ENCODE data around the gene CCDC88C.

The CCDC88C gene

GRCh38 chr14:91352053-91352452 lies 65.6 kb downstream of the CCDC88C start:
- H3K27me3 ChIP-seq (ENCODE audit: control insufficient read depth in 1 of 2, insufficient read depth in 2 of 2, low read length in 2 of 2) = no peaks in the 10 kb centered on the region
- H3K4me3 ChIP-seq (ENCODE audit: low read length in 2 of 2) = peak overlapping the region; percentile 55 to 71
- H3K9me3 ChIP-seq (ENCODE audit: control insufficient read depth in 2 of 2, low read length in 2 of 2) = no peaks in the 10 kb centered on the region
- H3K9ac ChIP-seq (ENCODE audit: low read length in 2 of 2) = peak overlapping the region; percentile 47 to 56
- H3K27ac ChIP-seq (ENCODE audit: low read length) = peak overlapping the region; percentile 79
- H3K4me1 ChIP-seq (ENCODE audit: control insufficient read depth, insufficient read depth, low read length) = peaks cover 31% of the 10 kb centered on the region
- no peaks in the 10 kb centered on the region for H3K36me3 ChIP-seq (ENCODE audit: control insufficient read depth in 2 of 2, insufficient read depth in 2 of 2, low read length in 2 of 2)

GRCh38 chr14:91351512-91351862 lies 66.1 kb downstream of the CCDC88C start:
- Histone ChIP-seq H3K9me3 (ENCODE audit: control insufficient read depth in 2 of 2, low read length in 2 of 2) (no peaks in the 10 kb centered on the region), H3K4me3 (ENCODE audit: low read length in 2 of 2) (peak overlapping the region; percentile 67 to 71), H3K9ac (ENCODE audit: low read length in 2 of 2) (peak overlapping the region; percentile 56 to 64), H3K27ac (ENCODE audit: low read length) (peak overlapping the region; percentile 79), H3K36me3 (ENCODE audit: control insufficient read depth in 2 of 2, insufficient read depth in 2 of 2, low read length in 2 of 2) (no peaks in the 10 kb centered on the region), H3K4me1 (ENCODE audit: control insufficient read depth, insufficient read depth, low read length) (peaks cover 31% of the 10 kb centered on the region), H3K27me3 (ENCODE audit: control insufficient read depth in 1 of 2, insufficient read depth in 2 of 2, low read length in 2 of 2) (no peaks in the 10 kb centered on the region)

DNA sequence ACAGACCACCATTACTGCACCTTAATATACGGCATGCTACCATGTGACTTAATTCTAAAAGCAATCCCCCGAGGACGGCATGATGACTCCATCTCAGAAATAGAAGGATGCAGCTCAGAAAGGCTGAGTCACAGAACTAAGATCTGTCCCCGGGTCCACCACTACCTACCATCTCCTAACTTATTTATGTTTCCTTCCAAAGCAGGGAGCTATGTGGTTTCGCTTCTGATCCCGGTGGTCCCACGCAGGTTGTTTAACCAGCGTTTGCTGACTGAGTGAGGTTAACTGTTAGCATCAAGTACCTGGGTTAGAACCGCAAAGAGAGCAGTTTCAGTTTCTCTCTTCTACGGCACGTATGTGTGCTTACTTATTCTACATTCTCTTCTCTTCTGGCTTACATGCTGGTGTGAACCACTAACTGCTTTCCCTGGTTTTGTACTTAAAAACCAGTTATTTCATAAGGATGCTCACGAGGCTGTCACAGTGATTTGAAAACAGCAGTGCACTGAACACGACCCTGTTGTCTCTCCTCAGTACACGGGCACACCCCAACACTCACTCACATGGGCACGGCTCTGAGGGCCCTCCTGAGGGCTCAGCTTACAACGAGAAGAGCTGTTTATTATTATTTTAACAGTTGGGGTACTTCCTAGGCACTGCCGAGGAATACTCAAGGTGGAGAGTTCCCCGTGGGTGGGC lies 66.7 kb downstream of the CCDC88C start:
- no peaks in the 10 kb centered on the region for H3K9me3 ChIP-seq (ENCODE audit: control insufficient read depth in 2 of 2, low read length in 2 of 2)
- H3K4me3 ChIP-seq (ENCODE audit: low read length in 2 of 2) = peak overlapping the region; percentile 67 to 71
- peaks cover 31% of the 10 kb centered on the region for H3K4me1 ChIP-seq (ENCODE audit: control insufficient read depth, insufficient read depth, low read length)
- H3K36me3 ChIP-seq (ENCODE audit: control insufficient read depth in 2 of 2, insufficient read depth in 2 of 2, low read length in 2 of 2) = no peaks in the 10 kb centered on the region
- H3K27me3 ChIP-seq (ENCODE audit: control insufficient read depth in 1 of 2, insufficient read depth in 2 of 2, low read length in 2 of 2) = no peaks in the 10 kb centered on the region
- H3K27ac ChIP-seq (ENCODE audit: low read length) = peak overlapping the region; percentile 79
- peak overlapping the region; percentile 56 to 64 for H3K9ac ChIP-seq (ENCODE audit: low read length in 2 of 2)

DNA sequence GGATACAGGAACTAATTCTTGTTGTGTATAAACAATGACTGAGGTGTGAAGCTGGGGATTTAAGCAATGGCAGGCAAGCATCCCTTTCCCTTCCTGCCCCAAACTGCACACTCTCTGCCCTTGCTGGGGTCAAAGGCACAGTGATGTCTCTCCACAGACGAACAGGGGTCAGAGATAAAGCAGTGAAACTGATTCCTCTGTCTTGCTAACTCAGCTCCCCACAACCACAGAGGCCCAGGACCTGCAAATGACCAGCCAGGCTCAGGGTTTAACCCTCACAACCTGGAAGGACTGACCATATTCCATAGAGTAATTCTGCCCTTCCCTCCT lies 67.2 kb downstream of the CCDC88C start:
- peak overlapping the region; percentile 56 to 60 for H3K9ac ChIP-seq (ENCODE audit: low read length in 2 of 2)
- no peaks in the 10 kb centered on the region for H3K9me3 ChIP-seq (ENCODE audit: control insufficient read depth in 2 of 2, low read length in 2 of 2)
- H3K27ac ChIP-seq (ENCODE audit: low read length) = peak overlapping the region; percentile 79
- no peaks in the 10 kb centered on the region for H3K36me3 ChIP-seq (ENCODE audit: control insufficient read depth in 2 of 2, insufficient read depth in 2 of 2, low read length in 2 of 2)
- H3K27me3 ChIP-seq (ENCODE audit: control insufficient read depth in 1 of 2, insufficient read depth in 2 of 2, low read length in 2 of 2) = no peaks in the 10 kb centered on the region
- peak overlapping the region; percentile 67 to 71 for H3K4me3 ChIP-seq (ENCODE audit: low read length in 2 of 2)
- peaks cover 31% of the 10 kb centered on the region for H3K4me1 ChIP-seq (ENCODE audit: control insufficient read depth, insufficient read depth, low read length)

DNA sequence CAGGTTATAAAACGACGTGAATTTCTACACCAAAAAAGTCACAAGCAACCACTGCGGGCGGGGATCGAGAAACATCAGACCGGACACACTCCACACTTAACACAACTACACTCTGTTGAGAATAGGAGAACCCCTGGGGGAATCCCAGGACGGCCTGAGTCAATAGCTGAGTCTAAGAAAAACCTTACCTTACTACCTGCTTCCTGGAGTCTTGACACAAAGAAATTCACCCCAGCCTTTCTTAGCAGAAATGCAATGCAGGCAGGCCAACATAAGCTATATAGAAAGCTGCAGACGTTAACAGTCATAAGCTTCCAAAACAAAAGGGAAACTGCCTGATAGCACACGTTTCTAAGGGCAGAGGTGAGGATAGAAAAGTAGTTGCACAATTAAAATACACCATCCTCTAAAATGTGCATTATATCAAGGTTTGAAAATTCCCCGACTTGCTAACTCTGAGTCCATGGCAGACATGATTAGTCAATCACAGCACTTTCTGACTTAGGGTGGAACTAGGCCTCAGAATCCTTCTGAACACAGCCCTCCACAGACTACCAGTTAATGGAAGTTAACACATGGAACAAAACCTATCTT lies 68.0 kb downstream of the CCDC88C start:
- H3K4me1 ChIP-seq (ENCODE audit: control insufficient read depth, insufficient read depth, low read length) = peaks cover 31% of the 10 kb centered on the region
- no peaks in the 10 kb centered on the region for H3K27me3 ChIP-seq (ENCODE audit: control insufficient read depth in 1 of 2, insufficient read depth in 2 of 2, low read length in 2 of 2)
- H3K4me3 ChIP-seq (ENCODE audit: low read length in 2 of 2) = no peak overlapping the region
- H3K9me3 ChIP-seq (ENCODE audit: control insufficient read depth in 2 of 2, low read length in 2 of 2) = no peaks in the 10 kb centered on the region
- no peak overlapping the region for H3K9ac ChIP-seq (ENCODE audit: low read length in 2 of 2)
- peak overlapping the region; percentile 12 for H3K27ac ChIP-seq (ENCODE audit: low read length)
- H3K36me3 ChIP-seq (ENCODE audit: control insufficient read depth in 2 of 2, insufficient read depth in 2 of 2, low read length in 2 of 2) = no peaks in the 10 kb centered on the region

DNA sequence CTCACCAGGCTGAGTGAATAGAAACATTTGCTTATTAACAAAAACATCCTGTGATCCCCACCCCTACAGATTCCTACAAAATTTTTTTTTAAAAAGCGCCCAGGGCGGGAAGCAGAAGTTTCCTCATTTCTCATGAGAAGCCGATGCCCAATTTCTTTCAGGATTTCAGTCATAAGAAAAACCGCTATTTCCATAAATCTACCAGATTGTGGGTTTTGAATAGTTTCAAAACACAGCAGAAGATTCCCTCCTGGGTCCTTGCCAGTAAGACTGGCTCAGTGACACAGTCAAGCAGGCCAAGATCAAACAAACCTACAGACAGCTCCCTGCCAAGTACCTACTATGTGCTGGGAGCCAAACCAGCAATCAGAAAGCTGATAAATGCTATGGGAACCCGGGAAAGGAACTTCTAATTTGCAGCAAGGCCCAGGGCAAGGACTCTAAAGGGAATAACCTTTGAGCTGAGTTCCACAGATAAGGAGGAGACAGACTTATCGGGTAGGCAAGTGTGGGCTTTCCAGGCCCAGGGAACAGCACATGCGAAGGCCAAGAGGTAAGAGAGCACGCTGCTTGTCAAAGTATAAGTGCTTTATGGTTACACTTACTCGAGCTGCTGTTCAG lies 68.7 kb downstream of the CCDC88C start:
- Histone ChIP-seq H3K27me3 (ENCODE audit: control insufficient read depth in 1 of 2, insufficient read depth in 2 of 2, low read length in 2 of 2) (no peaks in the 10 kb centered on the region), H3K4me3 (ENCODE audit: low read length in 2 of 2) (no peak overlapping the region), H3K9ac (ENCODE audit: low read length in 2 of 2) (no peak overlapping the region), H3K4me1 (ENCODE audit: control insufficient read depth, insufficient read depth, low read length) (peaks cover 28% of the 10 kb centered on the region), H3K27ac (ENCODE audit: low read length) (peak overlapping the region; percentile 12), H3K9me3 (ENCODE audit: control insufficient read depth in 2 of 2, low read length in 2 of 2) (no peaks in the 10 kb centered on the region), H3K36me3 (ENCODE audit: control insufficient read depth in 2 of 2, insufficient read depth in 2 of 2, low read length in 2 of 2) (no peaks in the 10 kb centered on the region)

DNA sequence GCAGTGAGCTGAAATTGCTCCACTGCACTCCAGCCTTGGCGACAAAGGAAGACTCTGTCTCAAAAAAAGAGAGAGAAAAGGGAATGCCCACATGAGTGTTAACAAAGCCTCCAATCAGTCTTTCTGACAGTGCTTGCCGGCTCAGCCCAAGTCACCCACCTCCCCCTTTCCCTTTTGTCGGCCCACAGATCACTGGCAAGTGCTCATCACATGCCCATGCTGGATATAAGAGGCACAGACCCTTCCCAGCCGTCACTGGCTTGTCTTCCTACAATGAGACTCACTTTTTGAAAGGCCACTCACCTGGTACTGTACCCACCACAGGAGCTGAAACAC lies 70.8 kb downstream of the CCDC88C start:
- no peak overlapping the region for H3K4me3 ChIP-seq (ENCODE audit: low read length in 2 of 2)
- no peaks in the 10 kb centered on the region for H3K36me3 ChIP-seq (ENCODE audit: control insufficient read depth in 2 of 2, insufficient read depth in 2 of 2, low read length in 2 of 2)
- no peaks in the 10 kb centered on the region for H3K27me3 ChIP-seq (ENCODE audit: control insufficient read depth in 1 of 2, insufficient read depth in 2 of 2, low read length in 2 of 2)
- H3K27ac ChIP-seq (ENCODE audit: low read length) = no peak overlapping the region
- H3K4me1 ChIP-seq (ENCODE audit: control insufficient read depth, insufficient read depth, low read length) = peaks cover 7% of the 10 kb centered on the region
- no peaks in the 10 kb centered on the region for H3K9me3 ChIP-seq (ENCODE audit: control insufficient read depth in 2 of 2, low read length in 2 of 2)
- H3K9ac ChIP-seq (ENCODE audit: low read length in 2 of 2) = no peak overlapping the region

GRCh38 chr14:91344096-91344495 lies 73.5 kb downstream of the CCDC88C start:
- H3K36me3 ChIP-seq (ENCODE audit: control insufficient read depth in 2 of 2, insufficient read depth in 2 of 2, low read length in 2 of 2) = peaks cover 0 to 3% of the 10 kb centered on the region in 2 donors
- no peaks in the 10 kb centered on the region for H3K4me1 ChIP-seq (ENCODE audit: control insufficient read depth, insufficient read depth, low read length)
- H3K4me3 ChIP-seq (ENCODE audit: low read length in 2 of 2) = no peak overlapping the region
- H3K27me3 ChIP-seq (ENCODE audit: control insufficient read depth in 1 of 2, insufficient read depth in 2 of 2, low read length in 2 of 2) = no peaks in the 10 kb centered on the region
- no peak overlapping the region for H3K9ac ChIP-seq (ENCODE audit: low read length in 2 of 2)
- no peaks in the 10 kb centered on the region for H3K9me3 ChIP-seq (ENCODE audit: control insufficient read depth in 2 of 2, low read length in 2 of 2)
- H3K27ac ChIP-seq (ENCODE audit: low read length) = no peak overlapping the region

DNA sequence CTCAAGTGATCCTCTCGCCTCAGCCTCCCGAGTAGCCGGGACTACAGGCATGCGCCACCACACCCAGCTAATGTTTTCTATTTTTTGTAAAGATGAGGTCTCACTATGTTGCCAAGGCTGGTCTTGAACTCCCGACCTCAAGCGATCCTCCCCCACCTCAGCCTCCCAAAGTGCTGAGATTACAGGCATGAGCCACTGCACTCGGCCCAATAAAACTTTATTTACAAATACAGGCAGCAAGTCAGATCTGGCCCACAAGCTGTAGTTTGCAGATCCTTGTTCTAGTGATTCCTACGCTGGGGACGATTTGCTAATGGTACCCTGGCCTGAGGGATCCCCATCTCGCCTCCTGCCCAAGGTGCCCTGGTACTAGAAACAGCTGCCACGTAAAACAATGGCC lies 74.6 kb downstream of the CCDC88C start:
- H3K27me3 ChIP-seq (ENCODE audit: control insufficient read depth in 1 of 2, insufficient read depth in 2 of 2, low read length in 2 of 2) = no peaks in the 10 kb centered on the region
- H3K36me3 ChIP-seq (ENCODE audit: control insufficient read depth in 2 of 2, insufficient read depth in 2 of 2, low read length in 2 of 2) = peaks cover 0 to 10% of the 10 kb centered on the region in 2 donors

GRCh38 chr14:91342206-91342760 lies 75.3 kb downstream of the CCDC88C start:
- Histone ChIP-seq H3K9ac (ENCODE audit: low read length in 2 of 2) (no peak overlapping the region), H3K4me1 (ENCODE audit: control insufficient read depth, insufficient read depth, low read length) (no peaks in the 10 kb centered on the region), H3K9me3 (ENCODE audit: control insufficient read depth in 2 of 2, low read length in 2 of 2) (no peaks in the 10 kb centered on the region), H3K36me3 (ENCODE audit: control insufficient read depth in 2 of 2, insufficient read depth in 2 of 2, low read length in 2 of 2) (peaks cover 3 to 12% of the 10 kb centered on the region in 2 donors), H3K27ac (ENCODE audit: low read length) (no peak overlapping the region), H3K27me3 (ENCODE audit: control insufficient read depth in 1 of 2, insufficient read depth in 2 of 2, low read length in 2 of 2) (no peaks in the 10 kb centered on the region), H3K4me3 (ENCODE audit: low read length in 2 of 2) (no peak overlapping the region)

More for the DNA sequence above, 74.6 kb downstream of the CCDC88C start:
- no peak overlapping the region for H3K27ac ChIP-seq (ENCODE audit: low read length)
- no peaks in the 10 kb centered on the region for H3K9me3 ChIP-seq (ENCODE audit: control insufficient read depth in 2 of 2, low read length in 2 of 2)
- H3K4me1 ChIP-seq (ENCODE audit: control insufficient read depth, insufficient read depth, low read length) = no peaks in the 10 kb centered on the region
- no peak overlapping the region for H3K9ac ChIP-seq (ENCODE audit: low read length in 2 of 2)
- no peak overlapping the region for H3K4me3 ChIP-seq (ENCODE audit: low read length in 2 of 2)

DNA sequence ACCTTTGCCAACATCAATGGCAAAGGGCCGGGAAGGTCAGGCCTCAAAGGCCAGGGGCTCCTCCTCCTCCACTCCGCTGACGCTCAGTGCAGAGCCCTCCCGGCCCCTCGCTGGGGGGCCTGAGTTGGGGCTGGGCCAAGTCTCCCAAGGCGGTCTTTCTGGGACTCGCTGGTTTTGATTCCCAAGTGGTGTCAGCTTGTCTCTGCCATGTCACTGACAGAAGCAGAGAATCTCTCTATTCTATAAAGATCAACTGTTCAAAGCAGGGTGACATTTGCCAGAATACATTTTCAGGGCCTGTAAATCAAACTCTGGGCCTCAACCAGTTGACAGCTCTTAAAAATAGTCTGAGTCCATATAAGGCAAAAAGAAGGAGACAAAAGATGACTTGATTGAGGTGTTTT lies 75.9 kb downstream of the CCDC88C start:
- H3K36me3 ChIP-seq (ENCODE audit: control insufficient read depth in 2 of 2, insufficient read depth in 2 of 2, low read length in 2 of 2) = peaks cover 3 to 12% of the 10 kb centered on the region in 2 donors
- H3K27me3 ChIP-seq (ENCODE audit: control insufficient read depth in 1 of 2, insufficient read depth in 2 of 2, low read length in 2 of 2) = no peaks in the 10 kb centered on the region
- no peak overlapping the region for H3K4me3 ChIP-seq (ENCODE audit: low read length in 2 of 2)
- H3K27ac ChIP-seq (ENCODE audit: low read length) = no peak overlapping the region
- H3K9ac ChIP-seq (ENCODE audit: low read length in 2 of 2) = no peak overlapping the region
- no peaks in the 10 kb centered on the region for H3K9me3 ChIP-seq (ENCODE audit: control insufficient read depth in 2 of 2, low read length in 2 of 2)
- no peaks in the 10 kb centered on the region for H3K4me1 ChIP-seq (ENCODE audit: control insufficient read depth, insufficient read depth, low read length)
